Endothelial cell of umbilical vein (primary cell): ENCODE data around the gene KAT6B. TPM values are rescaled to one million over a fixed set of nuclear protein-coding genes. Genes with fewer than 3 reads are reported as not detected.

ENCODE experiments used
- BruUV-seq: library from RNA; stranded (reverse); fragments of 400-500 nt; replicated peaks from 2 replicates; lab custom pipeline; 2021; lab: Mats Ljungman, UMichigan
- CTCF ChIA-PET: fragments of 300-600, 350-600 bp; sonication (Branson Sonifier 250); formaldehyde crosslinking; loops from one replicate; lab custom pipeline; 2021; ENCODE audit warnings: antibody characterized with exemption, inconsistent platforms; lab: Charles Lee
- POLR2A ChIA-PET: fragments of 300-600, 350-600 bp; sonication (Branson Sonifier 250); formaldehyde crosslinking; loops from one replicate; lab custom pipeline; 2021; ENCODE audit warnings: antibody characterized with exemption, inconsistent platforms; lab: Charles Lee
- DNase-seq: peaks from one replicate; pipeline ENCODE4 v3.0.0-alpha.2; 2011; ENCODE audit warnings: low read depth, low spot score
- FAIRE-seq: peaks from 2 replicates; lab custom pipeline; 2011; peaks lifted over from hg19 to GRCh38; lab: Jason Lieb, UNC
- H2AFZ ChIP-seq: 2 replicates; pipeline ENCODE4 v1.6.0; 2012; ENCODE audit warnings: low read depth, low read length, control low read depth, inconsistent platforms
- H3K27ac ChIP-seq: 2 replicates; pipeline ENCODE4 v1.5.1; 2011; ENCODE audit warnings: low read depth, mild to moderate bottlenecking, control low read depth, low read length, moderate library complexity; ENCODE audit not compliant: insufficient read depth
- H3K27me3 ChIP-seq, 2 experiments: 2 replicates each; pipeline versions ENCODE4 v1.6.0 to v1.6.1; 2011; ENCODE audit warnings: low read length in 2 of 2, mixed read lengths in 1 of 2; ENCODE audit not compliant: control insufficient read depth in 2 of 2, insufficient read depth in 2 of 2
- H3K36me3 ChIP-seq, 2 experiments: 2 replicates in 1 of 2; 3 replicates in 1 of 2; pipeline ENCODE4 v1.5.1; 2011; ENCODE audit warnings: low read length in 2 of 2, mild to moderate bottlenecking in 1 of 2, moderate library complexity in 1 of 2; ENCODE audit not compliant: control insufficient read depth in 2 of 2, insufficient read depth in 2 of 2; ENCODE audit errors: extremely low read depth in 1 of 2
- H3K4me1 ChIP-seq: 3 replicates; pipeline ENCODE4 v1.5.1; 2011; ENCODE audit warnings: mild to moderate bottlenecking, low read length; ENCODE audit not compliant: control insufficient read depth, insufficient read depth; ENCODE audit errors: extremely low read depth
- H3K4me2 ChIP-seq: 2 replicates; pipeline ENCODE4 v1.6.1; 2011; ENCODE audit warnings: low read length, control low read depth, mixed read lengths; ENCODE audit not compliant: insufficient read depth
- H3K4me3 ChIP-seq, 3 experiments: fragments of 200-600 bp in 1 of 3; sonication (generic), shearing (Covaris generic) in 1 of 3; replicated peaks in 1 of 3; 2 replicates each; pipeline ENCODE4 v1.5.1; 2011 to 2016; ENCODE audit warnings: control low read depth in 3 of 3, low read length in 3 of 3, mild to moderate bottlenecking in 2 of 3, inconsistent platforms in 1 of 3, low read depth in 1 of 3, moderate library complexity in 1 of 3; ENCODE audit not compliant: insufficient read depth in 1 of 3
- H3K79me2 ChIP-seq: 2 replicates; pipeline ENCODE4 v1.6.0; 2012; ENCODE audit warnings: low read length, inconsistent platforms; ENCODE audit not compliant: control insufficient read depth, insufficient read depth
- H3K9ac ChIP-seq: replicated peaks from 2 replicates; pipeline ENCODE3; 2011; ENCODE audit warnings: low read length, control low read depth; ENCODE audit not compliant: insufficient read depth; ENCODE audit errors: extremely low read depth
- H3K9me1 ChIP-seq: replicated peaks from 3 replicates; pipeline ENCODE4 v1.6.0; 2011; ENCODE audit warnings: mild to moderate bottlenecking, low read length; ENCODE audit not compliant: control insufficient read depth, insufficient read depth; ENCODE audit errors: extremely low read depth
- H3K9me3 ChIP-seq: replicated peaks from 2 replicates; pipeline ENCODE4 v1.5.1; 2012; ENCODE audit warnings: low read length, inconsistent platforms; ENCODE audit not compliant: control insufficient read depth, insufficient read depth
- H4K20me1 ChIP-seq: replicated peaks from 2 replicates; pipeline ENCODE3; 2011; ENCODE audit warnings: mild to moderate bottlenecking, low read length; ENCODE audit not compliant: control insufficient read depth, insufficient read depth; ENCODE audit errors: extremely low read depth
- EZH2 ChIP-seq: IDR thresholded peaks from 2 replicates; pipeline ENCODE4 v1.6.1; 2012; ENCODE audit warnings: borderline replicate concordance, low read depth, mild to moderate bottlenecking, moderate library complexity, low read length, inconsistent platforms; ENCODE audit not compliant: severe bottlenecking
- FOS ChIP-seq: IDR thresholded peaks from 2 replicates; pipeline ENCODE4 v1.6.1; 2011; ENCODE audit warnings: mild to moderate bottlenecking, low read length, moderate library complexity, borderline replicate concordance; ENCODE audit not compliant: insufficient read depth
- GATA2 ChIP-seq: IDR thresholded peaks from 2 replicates; pipeline ENCODE4 v1.7.0; 2011; ENCODE audit warnings: low read depth, mild to moderate bottlenecking, moderate library complexity, mixed read lengths, low read length; ENCODE audit not compliant: insufficient read length, insufficient read depth
- JUN ChIP-seq: IDR thresholded peaks from 2 replicates; pipeline ENCODE4 v1.6.1; 2011; ENCODE audit warnings: borderline replicate concordance, low read depth; ENCODE audit not compliant: insufficient read length, insufficient read depth
- MYC ChIP-seq: IDR thresholded peaks from one replicate; pipeline ENCODE4 v1.6.1; 2011; ENCODE audit warnings: mild to moderate bottlenecking, low read depth, low read length
- POLR2A ChIP-seq: IDR thresholded peaks from 2 replicates; pipeline ENCODE4 v1.6.1; 2012; ENCODE audit warnings: low read depth, mild to moderate bottlenecking, control low read depth, low read length
- POLR2AphosphoS5 ChIP-seq: IDR thresholded peaks from 2 replicates; pipeline ENCODE4 v1.6.1; 2012; ENCODE audit warnings: low read depth, mild to moderate bottlenecking, control low read depth, low read length, moderate library complexity; ENCODE audit not compliant: insufficient read depth
- dilution Hi-C: fragments of 300-500 bp; cut with MboI; formaldehyde crosslinking; loops from one replicate; pipeline ENCODE4 v1.15.0; 2019; ENCODE audit warnings: low sequenced_read_pairs; ENCODE audit not compliant: extremely low pct_ligation_motif_present
- intact Hi-C: fragments of 100-400 bp; cut with micrococcal nuclease; formaldehyde crosslinking; loops from one replicate; pipeline ENCODE4 v1.10.0; 2022
- polyA plus RNA-seq, 4 experiments: library from polyadenylated mRNA; depleted of rRNA in 3 of 4; stranded (reverse) in 3 of 4; unstranded in 1 of 4; fragments of >200 nt; gene quantifications; 2 replicates each; pipeline versions ENCODE4 v1.2.1 to v1.2.3, GENCODE V29; 2011 to 2012; ENCODE audit warnings: missing spikeins in 1 of 4
- total RNA-seq: library from RNA; stranded (reverse); gene quantifications from 2 replicates; pipeline ENCODE4 v1.2.3, GENCODE V29; 2021
- TF ChIP-seq, protein P1 (sequence below): IDR thresholded peaks from 2 replicates; pipeline ENCODE4 v1.6.1; 2011; ENCODE audit not compliant: insufficient read depth, insufficient read length
- TF ChIP-seq, protein P2 (sequence below), 2 donors: IDR thresholded peaks; 1 replicate in 1 of 2; 2 replicates in 1 of 2; pipeline ENCODE4 v1.5.1; 2011; ENCODE audit warnings: low read length in 2 of 2, mild to moderate bottlenecking in 2 of 2, moderate library complexity in 2 of 2, control low read depth in 1 of 2, inconsistent platforms in 1 of 2, low read depth in 1 of 2; ENCODE audit not compliant: insufficient read depth in 1 of 2; ENCODE audit errors: extremely low read depth in 1 of 2

KAT6B gene
- total and polyA plus RNA-seq, 2 donors (not counting 3 experiments of a cell fraction or from before 2014, with no cell fraction given): 4.5 to 17.0 TPM

- Histone ChIP-seq H3K9ac (no peak overlapping the region), H3K4me2 (no peak overlapping the region)
- CTCF ChIA-PET: interaction anchor here (0.7 kb wide), 1 partner anchor 9 kb away, joined by 4 read pairs; no protein-coding TSS in a partner anchor
Observed at GRCh38 chr10:75061709-75062505, 235.5 kb downstream of the KAT6B start.

More at GRCh38 chr10:75061709-75062505, 235.5 kb downstream of the KAT6B start:
- no peaks in the 10 kb centered on the region for H3K36me3 ChIP-seq
- H3K79me2 ChIP-seq: no peaks in the 10 kb centered on the region
- no peak for TF ChIP-seq FOS
- TF ChIP-seq EZH2: no peak
- TF ChIP-seq MYC: no peak
- TF ChIP-seq POLR2AphosphoS5: no peak
- TF ChIP-seq, protein P1, sequence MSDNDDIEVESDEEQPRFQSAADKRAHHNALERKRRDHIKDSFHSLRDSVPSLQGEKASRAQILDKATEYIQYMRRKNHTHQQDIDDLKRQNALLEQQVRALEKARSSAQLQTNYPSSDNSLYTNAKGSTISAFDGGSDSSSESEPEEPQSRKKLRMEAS: no peak
- TF ChIP-seq JUN: no peak
- TF ChIP-seq, protein P2, sequence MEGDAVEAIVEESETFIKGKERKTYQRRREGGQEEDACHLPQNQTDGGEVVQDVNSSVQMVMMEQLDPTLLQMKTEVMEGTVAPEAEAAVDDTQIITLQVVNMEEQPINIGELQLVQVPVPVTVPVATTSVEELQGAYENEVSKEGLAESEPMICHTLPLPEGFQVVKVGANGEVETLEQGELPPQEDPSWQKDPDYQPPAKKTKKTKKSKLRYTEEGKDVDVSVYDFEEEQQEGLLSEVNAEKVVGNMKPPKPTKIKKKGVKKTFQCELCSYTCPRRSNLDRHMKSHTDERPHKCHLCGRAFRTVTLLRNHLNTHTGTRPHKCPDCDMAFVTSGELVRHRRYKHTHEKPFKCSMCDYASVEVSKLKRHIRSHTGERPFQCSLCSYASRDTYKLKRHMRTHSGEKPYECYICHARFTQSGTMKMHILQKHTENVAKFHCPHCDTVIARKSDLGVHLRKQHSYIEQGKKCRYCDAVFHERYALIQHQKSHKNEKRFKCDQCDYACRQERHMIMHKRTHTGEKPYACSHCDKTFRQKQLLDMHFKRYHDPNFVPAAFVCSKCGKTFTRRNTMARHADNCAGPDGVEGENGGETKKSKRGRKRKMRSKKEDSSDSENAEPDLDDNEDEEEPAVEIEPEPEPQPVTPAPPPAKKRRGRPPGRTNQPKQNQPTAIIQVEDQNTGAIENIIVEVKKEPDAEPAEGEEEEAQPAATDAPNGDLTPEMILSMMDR (IDR thresholded peaks at IDR 0.05; ENCODE audit: extremely low read depth in 1 of 2, insufficient read depth in 1 of 2, low read depth in 1 of 2, low read length in 2 of 2): no peak
- no peak for TF ChIP-seq POLR2A
- no peak for TF ChIP-seq GATA2
- no peak overlapping the region for H3K4me3 ChIP-seq
- DNase-seq (no peak), FAIRE-seq (no peak)
- intact Hi-C loops (no loop called here), dilution Hi-C loops (no loop called here)
- no peak overlapping the region for H2AFZ ChIP-seq
- BruUV-seq: no TSS peak
- POLR2A ChIA-PET: no interaction called here
- H3K27me3 ChIP-seq: no peaks in the 10 kb centered on the region
- H3K4me1 ChIP-seq: no peaks in the 10 kb centered on the region
- H4K20me1 ChIP-seq: no peaks in the 10 kb centered on the region
- no peaks in the 10 kb centered on the region for H3K9me3 ChIP-seq
- no peaks in the 10 kb centered on the region for H3K9me1 ChIP-seq
- no peak overlapping the region for H3K27ac ChIP-seq
